B cell (primary cell): Measurements from ENCODE around the gene SEC24D. TPM values are rescaled to one million over a fixed set of nuclear protein-coding genes. Genes with fewer than 3 reads are reported as not detected.

ENCODE experiments used
- ATAC-seq: fragments of 200-7000 bp; cut with Tn5 transposase; one replicate; pipeline ENCODE4 v1.10.0; 2021; ENCODE audit warnings: low read depth, mild to moderate bottlenecking, moderate number of reproducible peaks, moderate library complexity
- CTCF ChIA-PET: fragments of 350-600 bp; sonication (Branson Sonifier 250); formaldehyde crosslinking; loops from one replicate; lab custom pipeline; 2021; ENCODE audit warnings: antibody characterized with exemption, inconsistent platforms; lab: Charles Lee
- POLR2A ChIA-PET: fragments of 350-600 bp; sonication (Branson Sonifier 250); formaldehyde crosslinking; loops from one replicate; lab custom pipeline; 2021; ENCODE audit warnings: antibody characterized with exemption; lab: Charles Lee
- DNase-seq: peaks from one replicate; pipeline ENCODE4 v3.0.0; 2013
- H2AFZ ChIP-seq: 2 replicates; pipeline ENCODE4 v1.6.1; 2012; ENCODE audit warnings: mild to moderate bottlenecking, low read depth, low read length; ENCODE audit not compliant: insufficient read depth, poor library complexity, severe bottlenecking
- H3K27ac ChIP-seq, 2 donors: 1 replicate in 1 of 2; 2 replicates in 1 of 2; pipeline ENCODE4 v1.5.1; 2012 to 2013; ENCODE audit warnings: low read length in 2 of 2, mild to moderate bottlenecking in 2 of 2, moderate library complexity in 1 of 2
- H3K27me3 ChIP-seq, 4 experiments: fragments of 200-600 bp in 1 of 4; sonication (generic) in 1 of 4; replicated peaks in 1 of 4; 1 replicate in 2 of 4; 2 replicates in 2 of 4; pipeline versions ENCODE4 v1.6.1 to v1.7.0; 2013 to 2016; ENCODE audit warnings: low read length in 3 of 4, mild to moderate bottlenecking in 2 of 4, mixed read lengths in 1 of 4, moderate library complexity in 1 of 4; ENCODE audit not compliant: insufficient read depth in 4 of 4, control insufficient read depth in 3 of 4; ENCODE audit errors: control extremely low read depth in 1 of 4
- H3K36me3 ChIP-seq, 2 experiments: replicated peaks in 1 of 2; 1 replicate in 1 of 2; 2 replicates in 1 of 2; pipeline versions ENCODE4 v1.6.1 to v1.7.1; 2013; ENCODE audit warnings: low read length in 1 of 2; ENCODE audit not compliant: insufficient read depth in 2 of 2, control insufficient read depth in 1 of 2; ENCODE audit errors: control extremely low read depth in 1 of 2, extremely low read depth in 1 of 2
- H3K4me1 ChIP-seq, 2 donors: fragments of 200-600 bp in 1 of 2; sonication (generic) in 1 of 2; 1 replicate in 1 of 2; 2 replicates in 1 of 2; pipeline versions ENCODE4 v1.5.1 to v1.6.1; 2013 to 2017; ENCODE audit warnings: low read length in 2 of 2; ENCODE audit not compliant: control insufficient read depth in 2 of 2, insufficient read depth in 2 of 2
- H3K4me2 ChIP-seq: replicated peaks from 2 replicates; pipeline ENCODE3; 2012; ENCODE audit warnings: mild to moderate bottlenecking, low read depth, low read length; ENCODE audit not compliant: poor library complexity, severe bottlenecking
- H3K4me3 ChIP-seq, 5 experiments: fragments of 200-600 bp in 1 of 5; sonication (generic) in 1 of 5; 1 replicate in 3 of 5; 2 replicates in 2 of 5; pipeline versions ENCODE4 v1.5.1 to v1.7.0; 2011 to 2016; ENCODE audit warnings: low read length in 4 of 5, mild to moderate bottlenecking in 4 of 5, low read depth in 2 of 5, control low read depth in 1 of 5, moderate library complexity in 1 of 5; ENCODE audit not compliant: insufficient read depth in 1 of 5; ENCODE audit errors: control extremely low read depth in 1 of 5, extremely low read depth in 1 of 5
- H3K79me2 ChIP-seq: fragments of 200-600 bp; sonication (generic); one replicate; pipeline ENCODE4 v1.6.0; 2016; ENCODE audit warnings: low read length; ENCODE audit not compliant: control insufficient read depth, insufficient read depth
- H3K9ac ChIP-seq: fragments of 200-600 bp; sonication (generic); 2 replicates; pipeline ENCODE4 v1.6.1; 2017; ENCODE audit warnings: mild to moderate bottlenecking, low read length, moderate library complexity
- H3K9me3 ChIP-seq, 3 donors: one replicate each; pipeline versions ENCODE4 v1.6.1 to v1.7.1; 2013; ENCODE audit warnings: low read length in 2 of 3; ENCODE audit not compliant: control insufficient read depth in 2 of 3, insufficient read depth in 1 of 3; ENCODE audit errors: control extremely low read depth in 1 of 3
- H4K20me1 ChIP-seq: 2 replicates; pipeline ENCODE4 v1.6.0; 2012; ENCODE audit warnings: mild to moderate bottlenecking, low read length; ENCODE audit not compliant: insufficient read depth, control insufficient read depth, poor library complexity, severe bottlenecking
- H3K27ac Mint-ChIP-seq: one replicate; pipeline ENCODE4 v1.8.0; 2021; ENCODE audit warnings: mixed read lengths
- H3K27me3 Mint-ChIP-seq: one replicate; pipeline ENCODE4 v1.8.0; 2021; ENCODE audit warnings: mixed read lengths
- H3K4me1 Mint-ChIP-seq: one replicate; pipeline ENCODE4 v1.8.0; 2021; ENCODE audit warnings: mixed read lengths
- H3K4me3 Mint-ChIP-seq: one replicate; pipeline ENCODE4 v1.8.0; 2021; ENCODE audit warnings: mixed read lengths
- H3K9me3 Mint-ChIP-seq: one replicate; pipeline ENCODE4 v1.8.0; 2022; ENCODE audit warnings: mixed read lengths; ENCODE audit not compliant: insufficient read depth
- CTCF ChIP-seq: fragments of 200-600 bp; IDR thresholded peaks from one replicate; pipeline ENCODE4 v1.8.0; 2022; ENCODE audit warnings: antibody characterized with exemption, mild to moderate bottlenecking
- EZH2 ChIP-seq: IDR thresholded peaks from 2 replicates; pipeline ENCODE4 v1.6.1; 2012; ENCODE audit warnings: borderline replicate concordance, low read depth, mild to moderate bottlenecking, moderate library complexity, low read length; ENCODE audit not compliant: insufficient read depth, poor library complexity, severe bottlenecking
- WGBS: methylation state at CpG from one replicate; pipeline ENCODE4 v1.1.5; 2013; ENCODE audit warnings: missing lambda C conversion rate; ENCODE audit not compliant: insufficient coverage; 5-methylcytosine and 5-hydroxymethylcytosine counted together
- intact Hi-C: fragments of 100-400 bp; cut with micrococcal nuclease; formaldehyde crosslinking; loops from one replicate; pipeline ENCODE4 v1.10.0; 2022
- polyA plus RNA-seq: library from polyadenylated mRNA; depleted of rRNA; stranded (reverse); fragments of >200 nt; gene quantifications from 2 replicates; pipeline ENCODE4 v1.2.3, GENCODE V29; 2012
- total RNA-seq, 2 donors: library from RNA; stranded (reverse); fragments of 120-200 nt in 1 of 2; gene quantifications; 1 replicate in 1 of 2; 2 replicates in 1 of 2; pipeline versions ENCODE4 v1.2.3 to v1.2.4, GENCODE V29; 2013 to 2022

SEC24D gene
- total and polyA plus RNA-seq, 2 donors (not counting 1 experiment from before 2014, with no cell fraction given) = 7.1 to 15.8 TPM

DNA sequence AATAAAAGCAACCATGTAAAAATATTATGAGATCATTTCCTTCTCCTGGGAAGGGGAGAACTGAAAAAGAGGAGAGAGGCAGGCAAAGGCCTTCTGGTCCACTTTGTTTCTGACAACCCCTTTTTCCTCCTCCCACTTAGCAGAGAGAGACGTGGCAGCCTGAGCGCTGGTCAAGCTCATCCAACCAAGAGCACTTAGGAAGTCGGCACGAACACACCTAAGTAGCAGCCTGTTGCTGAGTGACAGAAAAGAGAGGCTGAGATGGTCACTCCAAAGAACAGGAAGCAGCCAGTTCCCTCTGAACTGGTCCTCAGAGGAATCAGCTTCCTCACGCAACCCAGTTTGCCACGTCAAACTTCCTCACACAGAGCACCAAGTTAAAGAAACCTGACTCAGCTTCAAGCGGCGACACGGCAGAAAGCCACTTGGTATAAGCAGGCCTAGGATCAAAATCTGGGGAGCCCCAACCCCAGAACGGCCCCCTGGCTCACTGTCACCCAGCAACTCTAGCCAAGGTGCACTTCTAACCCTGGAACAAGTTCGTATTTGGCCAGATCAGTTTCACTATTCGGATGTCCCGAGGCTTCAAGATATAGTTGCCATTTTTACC, 861 bp downstream of the SEC24D start:
- Mint-ChIP-seq H3K27ac (peak overlapping the region; percentile 89), H3K4me3 (peak overlapping the region; percentile 97), H3K9me3 (no peaks in the 10 kb centered on the region), H3K4me1 (peaks cover 17% of the 10 kb centered on the region), H3K27me3 (peaks cover 4% of the 10 kb centered on the region)
- H3K9ac ChIP-seq = peak overlapping the region; percentile 96
- H3K36me3 ChIP-seq = peaks cover 0 to 8% of the 10 kb centered on the region in 2 experiments
- WGBS = under 1% methylated on average over 7 of the region's 13 CpGs
- peaks cover 10 to 11% of the 10 kb centered on the region in 2 donors for H3K4me1 ChIP-seq
- ATAC-seq (peak; percentile 22), DNase-seq (peak; percentile 70)
- ChIA-PET POLR2A (no interaction called here), CTCF (interaction anchor here (1.0 to 1.9 kb wide), 2 partner anchors 22 to 60 kb away, joined by 3 to 4 read pairs; no protein-coding TSS in a partner anchor)
- H3K4me2 ChIP-seq = peak overlapping the region; percentile 80
- peak overlapping the region; percentile 96 for H2AFZ ChIP-seq
- H3K4me3 ChIP-seq = peak overlapping the region; percentile 59 to 98 (median 89)
- intact Hi-C loops = loop anchor here (1.0 to 10.0 kb wide), 5 partner anchors 75 to 558 kb away; partner anchors contain the start of genes METTL14 and USP53
- peaks cover 6% of the 10 kb centered on the region for H3K79me2 ChIP-seq
- no peaks in the 10 kb centered on the region for H4K20me1 ChIP-seq
- peak overlapping the region; percentile 45 to 87 for H3K27ac ChIP-seq
- no peaks in the 10 kb centered on the region for H3K9me3 ChIP-seq
- TF ChIP-seq EZH2 (no peak), CTCF (no peak)
- no peaks in the 10 kb centered on the region for H3K27me3 ChIP-seq

- DNase-seq (no peak), ATAC-seq (no peak)
- Mint-ChIP-seq H3K4me3 (peak overlapping the region; percentile 13), H3K4me1 (peaks cover 17% of the 10 kb centered on the region), H3K27me3 (no peaks in the 10 kb centered on the region), H3K27ac (no peak overlapping the region), H3K9me3 (no peaks in the 10 kb centered on the region)
- Histone ChIP-seq H4K20me1 (no peaks in the 10 kb centered on the region), H3K79me2 (peaks cover 6% of the 10 kb centered on the region), H3K4me3 (no peak overlapping the region), H3K36me3 (peaks cover 0 to 8% of the 10 kb centered on the region in 2 experiments), H3K4me1 (peaks cover 10 to 11% of the 10 kb centered on the region in 2 donors), H3K4me2 (peak overlapping the region; percentile 80), H3K27me3 (no peaks in the 10 kb centered on the region), H3K9ac (no peak overlapping the region), H3K27ac (no peak overlapping the region), H2AFZ (no peak overlapping the region), H3K9me3 (no peaks in the 10 kb centered on the region)
- CTCF ChIA-PET = no interaction called here
- POLR2A ChIA-PET = no interaction called here
- WGBS = no CpG with 5 or more reads among the region's 4 CpGs
- no peak for TF ChIP-seq EZH2
- TF ChIP-seq CTCF = no peak
- intact Hi-C loops = loop anchor here (10.0 kb wide), 1 partner anchor 471 kb away; a partner anchor contains a TSS
These were observed 1.9 kb downstream of the SEC24D start for GRCh38 chr4:118834070-118834469.
